Lung (tissue), 12 donors: ENCODE measurements around the gene TNIK. TPM values are rescaled to one million over a fixed set of nuclear protein-coding genes. Genes with fewer than 3 reads are reported as not detected.

Experiments used
- ATAC-seq: fragments of 200-7000 bp; cut with Tn5 transposase; one replicate; pipeline ENCODE4 v1.9.1; 2020; ENCODE audit warnings: moderate number of reproducible peaks; ENCODE audit not compliant: insufficient read depth, low FRiP score
- DNase-seq, 3 donors: peaks; one replicate each; pipeline ENCODE4 v3.0.0-alpha.2; 2013 to 2017
- H3K27ac ChIP-seq, 2 donors: one replicate each; pipeline ENCODE4 v1.5.1; 2013; ENCODE audit warnings: mild to moderate bottlenecking in 2 of 2, moderate library complexity in 2 of 2, control low read depth in 1 of 2, inconsistent platforms in 1 of 2, low read depth in 1 of 2, low read length in 1 of 2
- H3K27me3 ChIP-seq, 3 donors: one replicate each; pipeline ENCODE4 v1.5.1; 2013; ENCODE audit warnings: low read length in 2 of 3; ENCODE audit not compliant: control insufficient read depth in 3 of 3, insufficient read depth in 3 of 3
- H3K36me3 ChIP-seq, 4 donors: one replicate each; pipeline ENCODE4 v1.5.1; 2013; ENCODE audit warnings: low read length in 4 of 4, mild to moderate bottlenecking in 1 of 4, moderate library complexity in 1 of 4; ENCODE audit not compliant: control insufficient read depth in 4 of 4, insufficient read depth in 4 of 4
- H3K4me1 ChIP-seq, 5 donors: one replicate each; pipeline ENCODE4 v1.5.1; 2013; ENCODE audit warnings: low read length in 5 of 5, mild to moderate bottlenecking in 2 of 5, moderate library complexity in 1 of 5; ENCODE audit not compliant: control insufficient read depth in 5 of 5, insufficient read depth in 5 of 5
- H3K4me3 ChIP-seq: one replicate; pipeline ENCODE4 v1.5.1; 2013; ENCODE audit warnings: mild to moderate bottlenecking, control low read depth, moderate library complexity
- H3K9ac ChIP-seq, 2 donors: one replicate each; pipeline ENCODE4 v1.5.1; 2013; ENCODE audit warnings: low read length in 2 of 2, control low read depth in 1 of 2; ENCODE audit not compliant: insufficient read depth in 1 of 2
- H3K9me3 ChIP-seq, 4 donors: one replicate each; pipeline ENCODE4 v1.5.1; 2013; ENCODE audit warnings: low read length in 3 of 4, mild to moderate bottlenecking in 1 of 4, moderate library complexity in 1 of 4; ENCODE audit not compliant: control insufficient read depth in 4 of 4, insufficient read depth in 3 of 4
- CTCF ChIP-seq: IDR thresholded peaks from 2 replicates; pipeline ENCODE4 v1.5.1; 2012; ENCODE audit warnings: mild to moderate bottlenecking; ENCODE audit errors: control extremely low read depth, extremely low read depth
- WGBS, 2 donors: extraction: QIAGEN DNeasy Blood & Tissue Kit; methylation state at CpG; one replicate each; pipeline ENCODE4 v1.1.7; 2013; 5-methylcytosine and 5-hydroxymethylcytosine counted together
- polyA plus RNA-seq, 2 donors: library from polyadenylated mRNA; stranded (reverse); fragments of 200-250 nt; gene quantifications; one replicate each; pipeline ENCODE4 v1.2.1, GENCODE V29; 2013
- total RNA-seq, 2 donors: library from RNA; depleted of rRNA in 1 of 2; stranded (reverse); fragments of >200 nt in 1 of 2; gene quantifications; one replicate each; pipeline ENCODE4 v1.2.1, GENCODE V29; 2014 to 2021
- donor health status: control.
- donor health status: control.
- donor health status: Bipolar disorder and iron deficiency.
- donor health status: healthy.
- donor health status: DM: yes; HTN: yes; CAD: no.

Gene TNIK
- total and polyA plus RNA-seq, 4 donors, result 9.4 to 36.3 (median 14.3) TPM

DNA sequence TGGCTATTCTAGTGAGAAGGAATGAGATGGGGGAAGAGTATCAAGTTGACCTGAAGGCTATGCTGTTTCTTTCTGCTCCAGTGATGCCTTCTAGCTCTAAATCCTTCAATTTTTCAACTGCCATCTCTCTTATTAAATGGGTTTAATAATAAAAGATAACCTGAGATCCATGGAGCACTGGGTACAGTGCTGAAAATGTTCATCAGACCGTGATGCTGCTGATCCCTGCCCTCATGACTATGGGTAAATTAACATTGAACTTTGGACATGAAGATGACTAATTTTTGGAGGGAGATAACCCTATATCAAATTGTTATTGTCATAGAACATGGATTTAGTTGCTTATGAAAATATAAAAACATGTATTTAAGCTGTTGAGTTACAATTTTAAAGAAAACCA is 406.0 kb downstream of the TNIK start:
- no peaks in the 10 kb centered on the region for H3K9me3 ChIP-seq
- peaks cover 0 to 8% (median 0%) of the 10 kb centered on the region in 5 donors for H3K4me1 ChIP-seq
- H3K27ac ChIP-seq, result no peak overlapping the region
- TF ChIP-seq CTCF, result no peak
- H3K4me3 ChIP-seq, result no peak overlapping the region
- peaks cover 0 to 22% (median 0%) of the 10 kb centered on the region in 3 donors for H3K27me3 ChIP-seq
- DNase-seq (no peak), ATAC-seq (no peak)
- no peak overlapping the region for H3K9ac ChIP-seq
- no peaks in the 10 kb centered on the region for H3K36me3 ChIP-seq
- WGBS, 2 donors, result 80 to 91% methylated on average over 1 of the region's 1 CpG

- WGBS, 2 donors, result 17 to 21% methylated on average over 6 of the region's 6 CpGs
- no peak for ATAC-seq
- peak; percentile 61 to 68 (median 66) for DNase-seq
These were observed 410.3 kb downstream of the TNIK start for GRCh38 chr3:171049861-171050444.

GRCh38 chr3:171046760-171047159 is 413.4 kb downstream of the TNIK start:
- Histone ChIP-seq H3K36me3 (no peaks in the 10 kb centered on the region), H3K4me3 (no peak overlapping the region), H3K9me3 (no peaks in the 10 kb centered on the region), H3K9ac (no peak overlapping the region), H3K27me3 (peaks cover 0 to 16% (median 2%) of the 10 kb centered on the region in 3 donors), H3K4me1 (no peaks in the 10 kb centered on the region), H3K27ac (no peak overlapping the region)
- no peak for DNase-seq
- 72 to 78% methylated on average over 4 of the region's 4 CpGs for WGBS, 2 donors
- no peak for ATAC-seq
- TF ChIP-seq CTCF, result no peak

More at GRCh38 chr3:171049861-171050444, 410.3 kb downstream of the TNIK start:
- peak; percentile 27 for TF ChIP-seq CTCF
- H3K9me3 ChIP-seq, result no peaks in the 10 kb centered on the region
- H3K36me3 ChIP-seq, result no peaks in the 10 kb centered on the region
- H3K4me1 ChIP-seq, result peaks cover 0 to 5% (median 0%) of the 10 kb centered on the region in 5 donors
- peaks cover 0 to 6% (median 2%) of the 10 kb centered on the region in 3 donors for H3K27me3 ChIP-seq
- no peak overlapping the region for H3K4me3 ChIP-seq
- no peak overlapping the region for H3K9ac ChIP-seq
- H3K27ac ChIP-seq, result no peak overlapping the region
